Measurements from ENCODE around the gene PARD3. TPM values are rescaled to one million over a fixed set of nuclear protein-coding genes. Genes with fewer than 3 reads are reported as not detected.

The PARD3 gene
- total and polyA plus RNA-seq, 10 of the 15 experiments (the other 5 are each of a cell fraction or from before 2014, with no cell fraction given) = 2.6 to 43.1 (median 13.9) TPM

GRCh38 chr10:34830217-34830822, 15.2 kb upstream of the PARD3 start (continued):
- TF ChIP-seq SMARCA5 (IDR thresholded peaks at IDR 0.05) (no peak), SIN3A (IDR thresholded peaks at IDR 0.05; ENCODE audit: low read depth, low read length) (no peak), POLR2AphosphoS2 (IDR thresholded peaks at IDR 0.05; ENCODE audit: low read depth, low read length) (no peak), E4F1 (IDR thresholded peaks at IDR 0.05; ENCODE audit: borderline replicate concordance, partially characterized antibody) (no peak), ZSCAN29 (IDR thresholded peaks at IDR 0.05) (no peak), STAT3 (IDR thresholded peaks at IDR 0.05; ENCODE audit: low read depth, low read length) (no peak), ASH2L (IDR thresholded peaks at IDR 0.05; ENCODE audit: borderline replicate concordance, low read depth) (no peak), ATF2 (IDR thresholded peaks at IDR 0.05; ENCODE audit: low read length) (no peak), TCF3 (IDR thresholded peaks at IDR 0.05; ENCODE audit: borderline replicate concordance, insufficient read depth, low read depth, low read length) (no peak)

Measured in GM12878 (cell line).